ENCODE results near the gene GLB1L3. TPM values are rescaled to one million over a fixed set of nuclear protein-coding genes. Genes with fewer than 3 reads are reported as not detected.
A peak's percentile ranks its signal among the peaks of the same experiment; 100 is the strongest.
"Not testable (repeated sequence)": the region's sequence is repeated elsewhere in the genome, so short reads cannot be mapped to it uniquely, and the experiment has no call there.

The GLB1L3 gene
- total and polyA plus RNA-seq, 9 donors = 0.04 to 0.26 (median 0.11) TPM; not detected in 3

DNA sequence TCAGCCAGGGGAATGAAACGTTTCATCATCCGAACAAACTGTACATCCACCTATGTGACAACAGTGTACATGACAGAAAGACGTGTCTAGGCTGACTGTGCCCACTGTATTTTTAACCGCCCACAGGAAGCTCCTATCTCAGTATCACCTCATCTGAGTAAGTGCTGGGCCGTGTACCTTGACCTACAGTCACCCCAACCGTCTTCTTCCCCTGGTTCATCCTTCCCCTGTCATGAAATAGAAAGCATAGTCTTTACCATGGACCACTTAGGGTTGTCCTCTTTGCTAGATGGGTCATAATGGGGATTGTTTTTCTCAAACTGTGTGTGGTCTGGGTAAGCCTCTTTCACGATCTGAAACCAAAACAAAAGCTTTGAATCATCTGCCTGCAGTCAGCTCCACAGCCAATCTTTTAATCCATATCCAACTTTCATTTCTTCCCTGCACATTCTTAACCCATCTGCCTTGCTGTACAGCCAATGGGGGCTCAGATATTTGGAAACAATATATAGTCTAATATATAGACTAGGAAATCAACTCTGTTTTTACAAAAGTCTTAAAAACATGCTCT, 27.2 kb upstream of the GLB1L3 start:
- peaks cover 70% of the 10 kb centered on the region for H3K36me3 ChIP-seq (ENCODE audit: control insufficient read depth, insufficient read depth, low read length)
- H3K4me3 ChIP-seq (ENCODE audit: low read length) = no peak overlapping the region
- no peak overlapping the region for H3K27ac ChIP-seq (ENCODE audit: low read length)
- H3K27me3 ChIP-seq (ENCODE audit: control insufficient read depth, insufficient read depth, low read length) = no peaks in the 10 kb centered on the region
- no peak for DNase-seq
- H3K9me3 ChIP-seq (replicated peaks; ENCODE audit: control insufficient read depth, low read depth, low read length) = no peaks in the 10 kb centered on the region
- 93% methylated on average over 2 of the region's 7 CpGs for WGBS (ENCODE audit: insufficient coverage)
- peaks cover 10% of the 10 kb centered on the region for H3K4me1 ChIP-seq (ENCODE audit: control insufficient read depth, insufficient read depth, low read length)

DNA sequence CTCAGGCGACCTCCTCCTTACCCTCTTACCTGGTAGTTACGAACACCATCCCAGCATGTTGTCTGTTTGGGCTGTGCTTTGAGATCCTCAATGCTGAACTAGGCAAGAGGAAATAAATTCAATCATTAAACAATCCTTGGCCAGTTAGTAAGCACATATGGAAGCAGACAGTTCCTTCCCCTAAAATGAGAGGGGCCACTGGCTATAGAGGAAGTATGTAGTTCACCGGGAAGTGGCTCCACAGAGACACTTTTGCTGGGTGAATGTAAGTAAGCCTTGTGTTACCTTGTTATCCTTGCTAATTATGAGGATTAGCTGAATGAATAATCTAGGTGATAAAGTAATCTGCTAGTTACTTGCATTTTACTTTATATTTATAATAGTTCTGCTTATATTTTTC, 25.9 kb upstream of the GLB1L3 start:
- no CpG with 5 or more reads among the region's 3 CpGs for WGBS (ENCODE audit: insufficient coverage)
- no peaks in the 10 kb centered on the region for H3K9me3 ChIP-seq (replicated peaks; ENCODE audit: control insufficient read depth, low read depth, low read length)
- H3K4me1 ChIP-seq (ENCODE audit: control insufficient read depth, insufficient read depth, low read length) = peaks cover 13% of the 10 kb centered on the region
- H3K36me3 ChIP-seq (ENCODE audit: control insufficient read depth, insufficient read depth, low read length) = peaks cover 58% of the 10 kb centered on the region
- no peaks in the 10 kb centered on the region for H3K27me3 ChIP-seq (ENCODE audit: control insufficient read depth, insufficient read depth, low read length)
- H3K4me3 ChIP-seq (ENCODE audit: low read length) = no peak overlapping the region
- no peak for DNase-seq
- no peak overlapping the region for H3K27ac ChIP-seq (ENCODE audit: low read length)

DNA sequence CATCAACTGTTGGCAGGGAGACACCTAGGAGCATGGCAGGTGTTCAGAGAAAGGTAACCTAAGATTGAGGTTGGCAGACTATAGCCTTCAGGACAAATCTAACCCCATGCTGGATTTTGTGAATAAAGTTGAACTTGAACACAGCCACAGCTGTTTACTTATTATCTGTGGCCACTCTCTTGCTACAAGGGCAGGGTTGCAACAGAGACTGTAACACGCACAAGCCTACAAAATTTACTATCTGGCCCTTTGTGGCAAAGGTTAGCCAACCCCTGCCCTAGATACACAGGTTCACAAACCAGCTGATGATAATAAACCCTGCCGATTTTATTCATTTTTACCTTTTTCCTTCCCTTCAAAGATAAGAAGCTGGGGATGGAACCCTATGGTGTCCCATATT, 25.5 kb upstream of the GLB1L3 start:
- Histone ChIP-seq H3K27me3 (ENCODE audit: control insufficient read depth, insufficient read depth, low read length) (no peaks in the 10 kb centered on the region), H3K4me1 (ENCODE audit: control insufficient read depth, insufficient read depth, low read length) (peaks cover 13% of the 10 kb centered on the region), H3K36me3 (ENCODE audit: control insufficient read depth, insufficient read depth, low read length) (peaks cover 54% of the 10 kb centered on the region), H3K27ac (ENCODE audit: low read length) (no peak overlapping the region), H3K9me3 (replicated peaks; ENCODE audit: control insufficient read depth, low read depth, low read length) (no peaks in the 10 kb centered on the region), H3K4me3 (ENCODE audit: low read length) (no peak overlapping the region)
- WGBS (ENCODE audit: insufficient coverage) = 95% methylated on average over 2 of the region's 2 CpGs
- DNase-seq = no peak

DNA sequence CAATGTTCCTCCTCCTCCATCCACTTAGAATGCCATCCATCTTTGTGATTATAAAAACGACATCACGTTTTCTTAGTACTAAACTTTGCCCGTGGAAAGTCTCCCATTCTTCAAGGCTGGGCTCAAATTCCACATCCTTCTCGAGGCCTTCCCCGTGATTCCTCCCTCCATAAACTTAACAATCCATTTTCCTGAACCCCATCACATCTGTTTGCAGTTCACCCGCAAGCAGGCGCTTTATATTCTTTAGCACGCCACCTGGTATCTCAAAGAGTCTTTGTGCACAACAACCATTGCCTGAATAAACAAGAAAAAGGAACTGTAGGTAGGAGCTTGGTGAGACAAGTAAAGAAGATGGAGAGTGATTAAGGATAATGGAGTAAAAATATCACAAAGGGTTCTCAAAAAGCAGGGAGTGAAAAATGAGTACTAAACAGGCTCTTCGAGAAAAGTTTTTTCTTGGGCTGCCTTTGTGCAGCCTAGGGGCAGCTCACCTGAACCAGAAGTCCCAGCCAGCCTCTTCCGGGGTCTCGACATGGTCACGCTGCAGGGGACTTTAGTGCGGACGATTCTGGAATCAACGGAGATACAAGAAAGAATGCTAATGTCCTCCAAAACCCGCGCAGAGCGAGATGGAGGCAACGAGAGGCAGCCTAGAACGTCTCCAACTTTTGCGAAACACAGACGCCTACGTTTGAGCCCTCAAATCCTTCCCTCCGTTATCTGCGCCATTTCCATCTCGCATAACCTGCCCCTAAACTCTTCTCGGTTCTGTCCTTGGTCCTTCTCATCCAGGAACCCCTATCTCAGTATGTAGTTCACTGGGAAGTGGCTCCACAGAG, 23.6 kb upstream of the GLB1L3 start:
- WGBS (ENCODE audit: insufficient coverage) = 4% methylated on average over 20 of the region's 27 CpGs
- no peak for DNase-seq

DNA sequence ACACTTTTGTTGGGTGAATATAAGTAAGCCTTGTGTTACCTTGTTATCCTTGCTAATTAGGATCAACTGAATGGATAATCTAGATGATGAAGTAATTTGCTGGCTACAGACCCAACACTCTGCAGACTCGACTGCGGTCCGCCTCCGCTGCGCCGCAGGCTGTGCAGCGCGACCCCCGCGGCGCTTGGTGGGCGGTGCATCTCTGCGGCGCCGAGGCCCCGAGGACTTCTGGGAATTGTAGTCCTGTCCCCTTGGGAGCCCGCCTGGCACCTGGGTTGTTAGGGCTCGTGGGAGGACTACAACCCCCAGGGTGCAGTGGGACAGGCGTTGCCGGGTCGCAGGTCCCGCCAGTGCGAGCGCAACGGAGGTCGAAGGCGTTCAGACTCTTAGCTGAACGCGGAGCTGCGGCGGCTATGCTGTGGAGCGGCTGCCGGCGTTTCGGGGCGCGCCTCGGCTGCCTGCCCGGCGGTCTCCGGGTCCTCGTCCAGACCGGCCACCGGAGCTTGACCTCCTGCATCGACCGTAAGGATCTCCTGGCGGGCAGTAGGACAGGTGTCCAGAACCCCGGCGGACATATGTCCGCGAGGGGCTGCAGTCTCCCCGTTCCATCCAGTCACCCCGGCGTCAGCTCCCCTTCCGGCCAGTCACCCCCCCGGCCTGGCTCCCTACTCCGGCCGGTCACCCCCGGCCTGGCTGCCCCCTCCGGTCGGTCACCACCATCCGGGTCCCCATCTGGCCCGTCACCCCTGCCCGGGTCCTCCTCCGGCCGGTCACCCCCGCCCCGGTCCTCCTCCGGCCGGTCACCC, 22.8 kb upstream of the GLB1L3 start, which contains the start of the genes ACAD8 and THYN1:
Gene ACAD8 (plus strand): TSS at position 381 of the 806 bp plus-strand sequence. CDS start 33 bp downstream, at position 414.
Gene THYN1 (minus strand): TSS at position 165 of the 806 bp plus-strand sequence. CDS start 470 bp downstream, outside the sequence.
- H3K4me3 ChIP-seq (ENCODE audit: low read length) = peak within 1 kb of the TSS; percentile 97
- peaks cover 36% of the 10 kb centered on the region for H3K36me3 ChIP-seq (ENCODE audit: control insufficient read depth, insufficient read depth, low read length)
- H3K9me3 ChIP-seq (replicated peaks; ENCODE audit: control insufficient read depth, low read depth, low read length) = no peaks in the 10 kb centered on the region
- H3K27ac ChIP-seq (ENCODE audit: low read length) = peak within 1 kb of the TSS; percentile 40
- peaks cover 13% of the 10 kb centered on the region for H3K4me1 ChIP-seq (ENCODE audit: control insufficient read depth, insufficient read depth, low read length)
- H3K27me3 ChIP-seq (ENCODE audit: control insufficient read depth, insufficient read depth, low read length) = no peaks in the 10 kb centered on the region
- DNase-seq = peak; percentile 98
- 0% methylated on average over 55 of the region's 70 CpGs for WGBS (ENCODE audit: insufficient coverage)

More for the DNA sequence above, 23.6 kb upstream of the GLB1L3 start:
- Histone ChIP-seq H3K9me3 (replicated peaks; ENCODE audit: control insufficient read depth, low read depth, low read length) (no peaks in the 10 kb centered on the region), H3K27me3 (ENCODE audit: control insufficient read depth, insufficient read depth, low read length) (no peaks in the 10 kb centered on the region), H3K4me3 (ENCODE audit: low read length) (peak overlapping the region; percentile 97), H3K4me1 (ENCODE audit: control insufficient read depth, insufficient read depth, low read length) (peaks cover 13% of the 10 kb centered on the region), H3K36me3 (ENCODE audit: control insufficient read depth, insufficient read depth, low read length) (peaks cover 39% of the 10 kb centered on the region), H3K27ac (ENCODE audit: low read length) (peak overlapping the region; percentile 40)

DNA sequence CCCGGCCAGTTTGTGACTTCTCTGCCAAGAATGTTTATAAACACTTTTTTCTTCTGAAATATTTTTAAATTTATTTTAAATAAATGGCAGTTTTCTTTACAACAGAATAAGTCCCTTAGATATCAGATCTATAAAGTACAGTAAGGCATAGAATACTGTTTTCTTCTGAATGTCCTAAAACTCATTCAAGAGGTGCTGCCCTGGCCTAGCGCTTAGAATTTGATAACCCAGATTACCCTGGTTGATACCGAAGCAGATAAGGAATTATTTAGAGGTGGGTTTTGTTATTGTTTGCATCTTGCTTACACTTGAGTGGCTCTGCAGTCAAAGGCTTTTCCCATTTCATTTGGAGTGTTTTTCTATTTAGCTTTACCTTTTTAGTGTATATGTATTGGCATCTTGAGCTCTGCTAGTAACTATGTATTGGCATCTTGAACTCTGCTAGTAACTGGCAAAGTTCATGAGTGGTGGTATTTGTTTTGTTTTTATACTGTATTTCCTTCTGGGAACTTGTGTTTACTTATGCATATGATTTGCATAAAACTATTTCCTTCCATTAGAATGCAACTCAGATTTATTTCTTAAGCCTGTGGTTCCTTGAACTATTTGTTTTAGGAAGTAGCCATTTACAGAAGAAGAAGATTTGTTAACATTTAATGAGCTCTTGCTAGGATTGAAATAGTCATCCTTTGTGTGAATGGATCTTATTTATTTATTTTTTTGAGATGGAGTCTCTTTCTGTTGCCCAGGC, 21.6 kb upstream of the GLB1L3 start:
- Histone ChIP-seq H3K36me3 (ENCODE audit: control insufficient read depth, insufficient read depth, low read length) (peaks cover 36% of the 10 kb centered on the region), H3K4me3 (ENCODE audit: low read length) (peak overlapping the region; percentile 97), H3K27me3 (ENCODE audit: control insufficient read depth, insufficient read depth, low read length) (no peaks in the 10 kb centered on the region), H3K4me1 (ENCODE audit: control insufficient read depth, insufficient read depth, low read length) (peaks cover 13% of the 10 kb centered on the region), H3K9me3 (replicated peaks; ENCODE audit: control insufficient read depth, low read depth, low read length) (no peaks in the 10 kb centered on the region), H3K27ac (ENCODE audit: low read length) (no peak overlapping the region)
- DNase-seq = no peak
- WGBS (ENCODE audit: insufficient coverage) = no CpG with 5 or more reads among the region's 3 CpGs

DNA sequence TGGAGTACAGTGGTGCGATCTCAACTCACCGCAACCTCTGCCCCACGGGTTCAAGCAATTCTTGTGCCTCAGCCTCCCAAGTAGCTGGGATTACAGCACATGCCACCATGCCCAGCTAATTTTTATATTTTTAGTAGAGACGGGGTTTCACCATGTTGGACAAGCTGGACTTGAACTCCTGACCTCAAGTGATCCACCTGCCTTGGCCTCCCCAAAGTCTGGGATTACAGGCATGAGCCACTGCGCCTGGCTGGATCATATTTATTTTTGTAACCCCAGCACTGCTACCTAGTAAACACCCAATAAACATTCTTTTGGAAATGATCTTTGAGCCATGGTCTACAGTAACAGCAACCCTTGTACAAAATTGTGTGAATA, 21.0 kb upstream of the GLB1L3 start:
- H3K4me3 ChIP-seq (ENCODE audit: low read length); H3K27me3 ChIP-seq (ENCODE audit: control insufficient read depth, insufficient read depth, low read length); H3K9me3 ChIP-seq (replicated peaks; ENCODE audit: control insufficient read depth, low read depth, low read length); H3K27ac ChIP-seq (ENCODE audit: low read length); DNase-seq: not testable (repeated sequence)
- H3K36me3 ChIP-seq (ENCODE audit: control insufficient read depth, insufficient read depth, low read length) = peaks cover 36% of the 10 kb centered on the region
- H3K4me1 ChIP-seq (ENCODE audit: control insufficient read depth, insufficient read depth, low read length) = peaks cover 13% of the 10 kb centered on the region
- WGBS (ENCODE audit: insufficient coverage) = 83% methylated on average over 1 of the region's 5 CpGs

DNA sequence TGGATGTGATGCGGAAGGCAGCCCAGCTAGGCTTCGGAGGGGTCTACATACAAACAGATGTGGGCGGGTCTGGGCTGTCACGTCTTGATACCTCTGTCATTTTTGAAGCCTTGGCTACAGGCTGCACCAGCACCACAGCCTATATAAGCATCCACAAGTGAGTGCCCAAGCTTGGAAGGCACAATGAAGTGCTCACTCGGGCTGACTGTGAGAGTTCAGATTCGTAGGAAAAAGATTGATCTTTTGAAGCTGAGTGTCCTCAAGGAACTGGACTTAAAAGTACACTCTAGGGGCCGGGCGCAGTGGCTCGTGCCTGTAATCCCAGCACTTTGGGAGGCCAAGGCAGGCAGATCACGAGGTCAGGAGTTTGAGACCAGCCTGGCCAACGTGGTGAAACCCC, 19.1 kb upstream of the GLB1L3 start:
- peaks cover 41% of the 10 kb centered on the region for H3K36me3 ChIP-seq (ENCODE audit: control insufficient read depth, insufficient read depth, low read length)
- peaks cover 9% of the 10 kb centered on the region for H3K4me1 ChIP-seq (ENCODE audit: control insufficient read depth, insufficient read depth, low read length)
- DNase-seq = no peak
- H3K27me3 ChIP-seq (ENCODE audit: control insufficient read depth, insufficient read depth, low read length) = no peaks in the 10 kb centered on the region
- 93% methylated on average over 10 of the region's 11 CpGs for WGBS (ENCODE audit: insufficient coverage)
- H3K4me3 ChIP-seq (ENCODE audit: low read length) = no peak overlapping the region
- H3K9me3 ChIP-seq (replicated peaks; ENCODE audit: control insufficient read depth, low read depth, low read length) = no peaks in the 10 kb centered on the region
- H3K27ac ChIP-seq (ENCODE audit: low read length) = no peak overlapping the region

DNA sequence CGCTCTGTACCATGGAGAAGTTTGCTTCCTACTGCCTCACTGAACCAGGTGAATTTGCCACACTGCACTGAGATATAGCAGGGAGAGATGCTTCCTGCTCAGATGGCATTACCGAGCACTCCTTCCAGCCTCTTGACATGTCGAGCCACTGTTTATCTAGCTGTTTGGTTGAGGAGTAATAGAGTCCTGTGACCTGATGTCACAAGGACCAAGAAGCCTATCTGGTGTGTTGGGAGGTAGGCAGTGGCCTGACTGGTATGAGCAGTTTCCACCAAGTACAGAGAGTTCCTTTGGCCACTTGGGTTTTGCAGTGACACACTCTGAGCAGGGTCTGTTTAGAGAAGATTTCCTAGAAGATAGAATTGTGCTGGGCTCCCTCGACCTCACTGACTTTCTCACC, 17.6 kb upstream of the GLB1L3 start:
- no peak for DNase-seq
- no peaks in the 10 kb centered on the region for H3K9me3 ChIP-seq (replicated peaks; ENCODE audit: control insufficient read depth, low read depth, low read length)
- no peak overlapping the region for H3K27ac ChIP-seq (ENCODE audit: low read length)
- no peak overlapping the region for H3K4me3 ChIP-seq (ENCODE audit: low read length)
- peaks cover 55% of the 10 kb centered on the region for H3K36me3 ChIP-seq (ENCODE audit: control insufficient read depth, insufficient read depth, low read length)
- H3K4me1 ChIP-seq (ENCODE audit: control insufficient read depth, insufficient read depth, low read length) = peaks cover 4% of the 10 kb centered on the region
- H3K27me3 ChIP-seq (ENCODE audit: control insufficient read depth, insufficient read depth, low read length) = no peaks in the 10 kb centered on the region
- no CpG with 5 or more reads among the region's 4 CpGs for WGBS (ENCODE audit: insufficient coverage)
